ENCODE data around the gene LDLRAD3.

DNA sequence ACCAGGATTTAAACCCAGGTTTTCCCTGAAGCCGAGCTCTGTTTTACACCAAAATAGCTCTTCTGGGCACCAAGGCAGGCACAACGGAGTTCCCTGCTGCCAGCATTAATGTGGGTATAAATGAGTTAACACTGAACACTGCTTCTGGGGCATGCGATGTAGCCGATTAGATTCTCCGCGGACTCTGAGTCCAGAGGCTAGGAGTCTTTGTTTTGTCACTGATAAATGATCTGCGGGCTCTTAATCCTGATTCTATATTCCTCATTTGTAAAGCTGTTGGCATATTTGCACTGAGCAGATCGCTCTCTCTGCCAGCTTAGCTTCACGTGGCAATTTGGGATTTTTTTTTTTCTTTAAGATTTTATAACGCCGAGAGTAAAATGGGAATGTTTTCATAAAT, 16.8 kb upstream of the LDLRAD3 start:
- peak; percentile 49 for TF ChIP-seq GATA2 (IDR thresholded peaks at IDR 0.05; ENCODE audit: low read depth, low read length)
- no peak for TF ChIP-seq GATA3 (IDR thresholded peaks at IDR 0.05; ENCODE audit: low read depth, low read length)

All from SH-SY5Y (cell line).